HepG2 (cell line): Measurements from ENCODE around the gene HAGH. TPM values are rescaled to one million over a fixed set of nuclear protein-coding genes. Genes with fewer than 3 reads are reported as not detected.
A peak's percentile ranks its signal among the peaks of the same experiment; 100 is the strongest.

Experiments
- KAT8 ChIP-seq: IDR thresholded peaks from 2 replicates; pipeline ENCODE4 v1.6.1; 2016; ENCODE audit warnings: missing genetic modification reagents, missing compliant biosample characterization
- MEIS2 ChIP-seq: sonication (generic); formaldehyde crosslinking; IDR thresholded peaks from 2 replicates; pipeline ENCODE4 v1.9.0; 2021; ENCODE audit warnings: mild to moderate bottlenecking, missing genetic modification reagents
- SNAI1 ChIP-seq: sonication (generic); formaldehyde crosslinking; IDR thresholded peaks from 2 replicates; pipeline ENCODE4 v1.5.0; 2020; ENCODE audit warnings: mild to moderate bottlenecking, missing genetic modification reagents, borderline replicate concordance
- TARDBP ChIP-seq: sonication (generic); formaldehyde crosslinking; IDR thresholded peaks from 2 replicates; pipeline ENCODE4 v1.8.0; 2022; ENCODE audit warnings: mild to moderate bottlenecking, missing genetic modification reagents
- YEATS2 ChIP-seq: sonication (generic); formaldehyde crosslinking; IDR thresholded peaks from 2 replicates; pipeline ENCODE4 v1.4.0; 2020; ENCODE audit warnings: missing genetic modification reagents, borderline replicate concordance
- ZNF282 ChIP-seq: fragments of 450-650 bp; IDR thresholded peaks from 2 replicates; pipeline ENCODE4 v1.6.1; 2018; ENCODE audit not compliant: partially characterized antibody
- ZNF296 ChIP-seq: sonication (generic); formaldehyde crosslinking; conservative IDR thresholded peaks from 2 replicates; pipeline ENCODE4 v1.5.0; 2020; ENCODE audit warnings: mild to moderate bottlenecking, missing genetic modification reagents
- ZNF878 ChIP-seq: sonication (generic); formaldehyde crosslinking; IDR thresholded peaks from 2 replicates; pipeline ENCODE4 v1.8.1; 2023; ENCODE audit warnings: mild to moderate bottlenecking, missing genetic modification reagents, moderate library complexity
- polyA plus RNA-seq, 8 experiments: library from polyadenylated mRNA; depleted of rRNA in 3 of 8; stranded (reverse) in 7 of 8; unstranded in 1 of 8; fragments of >200 nt; fragmentation: Illumina TruSeq in 4 of 8; extraction: Trizol in 4 of 8; gene quantifications; 2 replicates each; pipeline versions ENCODE4 v1.2.1 to v1.2.3, GENCODE V29; 2011 to 2016; ENCODE audit warnings: low read depth in 4 of 8, missing spikeins in 1 of 8, mixed read lengths in 1 of 8; ENCODE audit not compliant: insufficient read depth in 1 of 8
- total RNA-seq, 5 experiments: library from RNA; depleted of rRNA; stranded (reverse); fragments of >200 nt; fragmentation: Illumina TruSeq; extraction: Trizol; gene quantifications; 2 replicates each; pipeline ENCODE4 v1.2.3, GENCODE V29; 2016; ENCODE audit warnings: low read depth in 1 of 5
- TF ChIP-seq, protein P1 (sequence below): sonication (generic); formaldehyde crosslinking; IDR thresholded peaks from 2 replicates; pipeline ENCODE4 v1.4.0; 2020; ENCODE audit warnings: missing genetic modification reagents
- TF ChIP-seq, protein P2 (sequence below): sonication (generic); formaldehyde crosslinking; IDR thresholded peaks from 2 replicates; pipeline ENCODE4 v1.4.0; 2020; ENCODE audit warnings: missing genetic modification reagents
- TF ChIP-seq, protein P3 (sequence below): sonication (generic); formaldehyde crosslinking; IDR thresholded peaks from 2 replicates; pipeline ENCODE4 v1.4.0; 2020; ENCODE audit warnings: mild to moderate bottlenecking, missing genetic modification reagents
- TF ChIP-seq, protein P4 (sequence below): IDR thresholded peaks from 2 replicates; pipeline ENCODE4 v1.4.0; 2020; ENCODE audit warnings: mild to moderate bottlenecking, missing genetic modification reagents
- TF ChIP-seq, protein P5 (sequence below): IDR thresholded peaks from 2 replicates; pipeline ENCODE4 v1.6.1; 2016; ENCODE audit warnings: low read depth, missing genetic modification reagents, missing compliant biosample characterization

Gene HAGH
- total and polyA plus RNA-seq, 2 of the 13 experiments (the other 11 are each of a cell fraction or from before 2014, with no cell fraction given): 70.4 to 95.4 TPM

DNA sequence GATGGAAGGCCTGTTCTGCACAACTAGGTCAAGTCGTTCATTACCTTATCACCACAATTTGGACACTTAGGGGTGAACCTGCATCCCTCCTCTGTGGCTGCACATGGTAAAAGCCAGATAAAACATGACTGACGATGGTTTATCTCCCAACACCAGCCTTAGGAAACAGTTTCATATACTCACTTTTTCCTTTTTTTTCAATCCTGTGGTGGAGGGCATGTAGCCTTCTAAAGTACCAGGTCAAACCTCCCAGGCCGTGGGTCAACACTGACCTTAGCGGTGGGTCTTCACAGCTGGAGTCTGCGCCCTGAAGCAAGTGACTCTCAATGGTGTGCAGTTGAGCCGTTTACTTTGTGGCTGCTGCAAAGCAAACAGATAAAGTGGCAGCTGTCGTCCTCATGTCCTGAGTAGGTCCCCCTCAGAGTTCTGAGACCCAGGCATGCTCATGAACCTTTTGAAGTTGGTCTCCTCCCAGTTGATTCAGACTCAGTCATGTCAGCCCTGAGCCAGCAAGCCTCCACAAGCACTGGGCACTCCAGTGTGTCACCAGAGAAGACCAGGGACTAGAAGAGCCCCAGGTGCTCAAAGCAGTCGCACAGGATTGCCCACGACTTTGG is 6.3 kb upstream of the HAGH start (continued):
- TF ChIP-seq, protein P1, sequence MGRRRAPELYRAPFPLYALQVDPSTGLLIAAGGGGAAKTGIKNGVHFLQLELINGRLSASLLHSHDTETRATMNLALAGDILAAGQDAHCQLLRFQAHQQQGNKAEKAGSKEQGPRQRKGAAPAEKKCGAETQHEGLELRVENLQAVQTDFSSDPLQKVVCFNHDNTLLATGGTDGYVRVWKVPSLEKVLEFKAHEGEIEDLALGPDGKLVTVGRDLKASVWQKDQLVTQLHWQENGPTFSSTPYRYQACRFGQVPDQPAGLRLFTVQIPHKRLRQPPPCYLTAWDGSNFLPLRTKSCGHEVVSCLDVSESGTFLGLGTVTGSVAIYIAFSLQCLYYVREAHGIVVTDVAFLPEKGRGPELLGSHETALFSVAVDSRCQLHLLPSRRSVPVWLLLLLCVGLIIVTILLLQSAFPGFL: no peak
- TF ChIP-seq, protein P2, sequence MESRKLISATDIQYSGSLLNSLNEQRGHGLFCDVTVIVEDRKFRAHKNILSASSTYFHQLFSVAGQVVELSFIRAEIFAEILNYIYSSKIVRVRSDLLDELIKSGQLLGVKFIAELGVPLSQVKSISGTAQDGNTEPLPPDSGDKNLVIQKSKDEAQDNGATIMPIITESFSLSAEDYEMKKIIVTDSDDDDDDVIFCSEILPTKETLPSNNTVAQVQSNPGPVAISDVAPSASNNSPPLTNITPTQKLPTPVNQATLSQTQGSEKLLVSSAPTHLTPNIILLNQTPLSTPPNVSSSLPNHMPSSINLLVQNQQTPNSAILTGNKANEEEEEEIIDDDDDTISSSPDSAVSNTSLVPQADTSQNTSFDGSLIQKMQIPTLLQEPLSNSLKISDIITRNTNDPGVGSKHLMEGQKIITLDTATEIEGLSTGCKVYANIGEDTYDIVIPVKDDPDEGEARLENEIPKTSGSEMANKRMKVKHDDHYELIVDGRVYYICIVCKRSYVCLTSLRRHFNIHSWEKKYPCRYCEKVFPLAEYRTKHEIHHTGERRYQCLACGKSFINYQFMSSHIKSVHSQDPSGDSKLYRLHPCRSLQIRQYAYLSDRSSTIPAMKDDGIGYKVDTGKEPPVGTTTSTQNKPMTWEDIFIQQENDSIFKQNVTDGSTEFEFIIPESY (CRISPR knock-in tag): peak; percentile 36; the same call in 1 of the 2 replicates
- TF ChIP-seq, protein P3, sequence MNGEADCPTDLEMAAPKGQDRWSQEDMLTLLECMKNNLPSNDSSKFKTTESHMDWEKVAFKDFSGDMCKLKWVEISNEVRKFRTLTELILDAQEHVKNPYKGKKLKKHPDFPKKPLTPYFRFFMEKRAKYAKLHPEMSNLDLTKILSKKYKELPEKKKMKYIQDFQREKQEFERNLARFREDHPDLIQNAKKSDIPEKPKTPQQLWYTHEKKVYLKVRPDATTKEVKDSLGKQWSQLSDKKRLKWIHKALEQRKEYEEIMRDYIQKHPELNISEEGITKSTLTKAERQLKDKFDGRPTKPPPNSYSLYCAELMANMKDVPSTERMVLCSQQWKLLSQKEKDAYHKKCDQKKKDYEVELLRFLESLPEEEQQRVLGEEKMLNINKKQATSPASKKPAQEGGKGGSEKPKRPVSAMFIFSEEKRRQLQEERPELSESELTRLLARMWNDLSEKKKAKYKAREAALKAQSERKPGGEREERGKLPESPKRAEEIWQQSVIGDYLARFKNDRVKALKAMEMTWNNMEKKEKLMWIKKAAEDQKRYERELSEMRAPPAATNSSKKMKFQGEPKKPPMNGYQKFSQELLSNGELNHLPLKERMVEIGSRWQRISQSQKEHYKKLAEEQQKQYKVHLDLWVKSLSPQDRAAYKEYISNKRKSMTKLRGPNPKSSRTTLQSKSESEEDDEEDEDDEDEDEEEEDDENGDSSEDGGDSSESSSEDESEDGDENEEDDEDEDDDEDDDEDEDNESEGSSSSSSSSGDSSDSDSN (CRISPR knock-in tag): peak; percentile 65; the same call in 1 of the 2 replicates
- no peak for TF ChIP-seq ZNF296 (CRISPR knock-in tag)
- no peak for TF ChIP-seq SNAI1 (CRISPR knock-in tag)
- TF ChIP-seq ZNF282: no peak
- TF ChIP-seq YEATS2: peak; percentile 42; the same call in 1 of the 2 replicates
- TF ChIP-seq, protein P4, sequence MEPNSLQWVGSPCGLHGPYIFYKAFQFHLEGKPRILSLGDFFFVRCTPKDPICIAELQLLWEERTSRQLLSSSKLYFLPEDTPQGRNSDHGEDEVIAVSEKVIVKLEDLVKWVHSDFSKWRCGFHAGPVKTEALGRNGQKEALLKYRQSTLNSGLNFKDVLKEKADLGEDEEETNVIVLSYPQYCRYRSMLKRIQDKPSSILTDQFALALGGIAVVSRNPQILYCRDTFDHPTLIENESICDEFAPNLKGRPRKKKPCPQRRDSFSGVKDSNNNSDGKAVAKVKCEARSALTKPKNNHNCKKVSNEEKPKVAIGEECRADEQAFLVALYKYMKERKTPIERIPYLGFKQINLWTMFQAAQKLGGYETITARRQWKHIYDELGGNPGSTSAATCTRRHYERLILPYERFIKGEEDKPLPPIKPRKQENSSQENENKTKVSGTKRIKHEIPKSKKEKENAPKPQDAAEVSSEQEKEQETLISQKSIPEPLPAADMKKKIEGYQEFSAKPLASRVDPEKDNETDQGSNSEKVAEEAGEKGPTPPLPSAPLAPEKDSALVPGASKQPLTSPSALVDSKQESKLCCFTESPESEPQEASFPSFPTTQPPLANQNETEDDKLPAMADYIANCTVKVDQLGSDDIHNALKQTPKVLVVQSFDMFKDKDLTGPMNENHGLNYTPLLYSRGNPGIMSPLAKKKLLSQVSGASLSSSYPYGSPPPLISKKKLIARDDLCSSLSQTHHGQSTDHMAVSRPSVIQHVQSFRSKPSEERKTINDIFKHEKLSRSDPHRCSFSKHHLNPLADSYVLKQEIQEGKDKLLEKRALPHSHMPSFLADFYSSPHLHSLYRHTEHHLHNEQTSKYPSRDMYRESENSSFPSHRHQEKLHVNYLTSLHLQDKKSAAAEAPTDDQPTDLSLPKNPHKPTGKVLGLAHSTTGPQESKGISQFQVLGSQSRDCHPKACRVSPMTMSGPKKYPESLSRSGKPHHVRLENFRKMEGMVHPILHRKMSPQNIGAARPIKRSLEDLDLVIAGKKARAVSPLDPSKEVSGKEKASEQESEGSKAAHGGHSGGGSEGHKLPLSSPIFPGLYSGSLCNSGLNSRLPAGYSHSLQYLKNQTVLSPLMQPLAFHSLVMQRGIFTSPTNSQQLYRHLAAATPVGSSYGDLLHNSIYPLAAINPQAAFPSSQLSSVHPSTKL (CRISPR knock-in tag): peak; percentile 89
- 0 out of 2 replicates have a peak, but pooled peaks have one; percentile 36 for TF ChIP-seq KAT8 (CRISPR knock-in tag)
- TF ChIP-seq MEIS2 (CRISPR knock-in tag): peak; percentile 84; the same call in 1 of the 2 replicates
- TF ChIP-seq, protein P5, sequence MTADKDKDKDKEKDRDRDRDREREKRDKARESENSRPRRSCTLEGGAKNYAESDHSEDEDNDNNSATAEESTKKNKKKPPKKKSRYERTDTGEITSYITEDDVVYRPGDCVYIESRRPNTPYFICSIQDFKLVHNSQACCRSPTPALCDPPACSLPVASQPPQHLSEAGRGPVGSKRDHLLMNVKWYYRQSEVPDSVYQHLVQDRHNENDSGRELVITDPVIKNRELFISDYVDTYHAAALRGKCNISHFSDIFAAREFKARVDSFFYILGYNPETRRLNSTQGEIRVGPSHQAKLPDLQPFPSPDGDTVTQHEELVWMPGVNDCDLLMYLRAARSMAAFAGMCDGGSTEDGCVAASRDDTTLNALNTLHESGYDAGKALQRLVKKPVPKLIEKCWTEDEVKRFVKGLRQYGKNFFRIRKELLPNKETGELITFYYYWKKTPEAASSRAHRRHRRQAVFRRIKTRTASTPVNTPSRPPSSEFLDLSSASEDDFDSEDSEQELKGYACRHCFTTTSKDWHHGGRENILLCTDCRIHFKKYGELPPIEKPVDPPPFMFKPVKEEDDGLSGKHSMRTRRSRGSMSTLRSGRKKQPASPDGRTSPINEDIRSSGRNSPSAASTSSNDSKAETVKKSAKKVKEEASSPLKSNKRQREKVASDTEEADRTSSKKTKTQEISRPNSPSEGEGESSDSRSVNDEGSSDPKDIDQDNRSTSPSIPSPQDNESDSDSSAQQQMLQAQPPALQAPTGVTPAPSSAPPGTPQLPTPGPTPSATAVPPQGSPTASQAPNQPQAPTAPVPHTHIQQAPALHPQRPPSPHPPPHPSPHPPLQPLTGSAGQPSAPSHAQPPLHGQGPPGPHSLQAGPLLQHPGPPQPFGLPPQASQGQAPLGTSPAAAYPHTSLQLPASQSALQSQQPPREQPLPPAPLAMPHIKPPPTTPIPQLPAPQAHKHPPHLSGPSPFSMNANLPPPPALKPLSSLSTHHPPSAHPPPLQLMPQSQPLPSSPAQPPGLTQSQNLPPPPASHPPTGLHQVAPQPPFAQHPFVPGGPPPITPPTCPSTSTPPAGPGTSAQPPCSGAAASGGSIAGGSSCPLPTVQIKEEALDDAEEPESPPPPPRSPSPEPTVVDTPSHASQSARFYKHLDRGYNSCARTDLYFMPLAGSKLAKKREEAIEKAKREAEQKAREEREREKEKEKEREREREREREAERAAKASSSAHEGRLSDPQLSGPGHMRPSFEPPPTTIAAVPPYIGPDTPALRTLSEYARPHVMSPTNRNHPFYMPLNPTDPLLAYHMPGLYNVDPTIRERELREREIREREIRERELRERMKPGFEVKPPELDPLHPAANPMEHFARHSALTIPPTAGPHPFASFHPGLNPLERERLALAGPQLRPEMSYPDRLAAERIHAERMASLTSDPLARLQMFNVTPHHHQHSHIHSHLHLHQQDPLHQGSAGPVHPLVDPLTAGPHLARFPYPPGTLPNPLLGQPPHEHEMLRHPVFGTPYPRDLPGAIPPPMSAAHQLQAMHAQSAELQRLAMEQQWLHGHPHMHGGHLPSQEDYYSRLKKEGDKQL (CRISPR knock-in tag): peak; percentile 79
- 0 out of 2 replicates have a peak, but pooled peaks have one; percentile 62 for TF ChIP-seq ZNF878 (CRISPR knock-in tag)
- peak; percentile 80 for TF ChIP-seq TARDBP
